Measurements from ENCODE around the gene ATXN1.

The ATXN1 gene

DNA sequence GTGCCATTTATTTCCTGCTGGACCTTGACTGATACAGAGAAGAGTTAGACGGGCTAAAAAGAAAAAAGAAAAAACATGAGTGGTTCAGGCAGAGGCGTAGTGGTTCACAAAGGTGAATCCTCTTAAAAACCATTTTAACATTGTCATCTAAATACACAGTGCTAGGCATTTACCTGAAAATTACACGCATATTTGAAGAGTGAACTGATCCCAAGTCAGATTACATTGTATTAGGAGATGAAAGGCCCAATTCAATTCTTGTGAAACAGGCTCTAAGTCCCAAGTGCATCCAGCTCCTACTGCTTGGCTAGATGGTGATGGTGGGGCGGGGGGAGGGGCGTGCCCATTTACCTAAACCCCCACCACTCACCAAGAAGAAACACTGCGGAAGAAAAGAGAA lies 46.7 kb upstream of the ATXN1 start:
- ChIA-PET CTCF (interaction anchor here (1.2 kb wide), 1 partner anchor 69 kb away, joined by 6 read pairs; no protein-coding TSS in a partner anchor), POLR2A (no interaction called here)
- no peaks in the 10 kb centered on the region for H3K36me3 ChIP-seq (ENCODE audit: control insufficient read depth in 2 of 2, insufficient read depth in 1 of 2, low read length in 2 of 2)
- H3K27ac ChIP-seq (ENCODE audit: extremely low read depth, low read depth, low read length): no peak overlapping the region
- TF ChIP-seq ZIC2 (tag by site-specific recombination; IDR thresholded peaks at IDR 0.05): no peak
- TF ChIP-seq ZNF776 (tag by site-specific recombination; IDR thresholded peaks at IDR 0.05; ENCODE audit: borderline replicate concordance): no peak
- TF ChIP-seq ZNF169 (tag by site-specific recombination; IDR thresholded peaks at IDR 0.05): no peak
- TF ChIP-seq ZBTB1 (tag by site-specific recombination; IDR thresholded peaks at IDR 0.05): no peak
- TF ChIP-seq ZNF747 (tag by site-specific recombination; IDR thresholded peaks at IDR 0.05): no peak
- no peak for TF ChIP-seq ZNF311 (tag by site-specific recombination; IDR thresholded peaks at IDR 0.05; ENCODE audit: borderline replicate concordance)
- TF ChIP-seq, protein P1, sequence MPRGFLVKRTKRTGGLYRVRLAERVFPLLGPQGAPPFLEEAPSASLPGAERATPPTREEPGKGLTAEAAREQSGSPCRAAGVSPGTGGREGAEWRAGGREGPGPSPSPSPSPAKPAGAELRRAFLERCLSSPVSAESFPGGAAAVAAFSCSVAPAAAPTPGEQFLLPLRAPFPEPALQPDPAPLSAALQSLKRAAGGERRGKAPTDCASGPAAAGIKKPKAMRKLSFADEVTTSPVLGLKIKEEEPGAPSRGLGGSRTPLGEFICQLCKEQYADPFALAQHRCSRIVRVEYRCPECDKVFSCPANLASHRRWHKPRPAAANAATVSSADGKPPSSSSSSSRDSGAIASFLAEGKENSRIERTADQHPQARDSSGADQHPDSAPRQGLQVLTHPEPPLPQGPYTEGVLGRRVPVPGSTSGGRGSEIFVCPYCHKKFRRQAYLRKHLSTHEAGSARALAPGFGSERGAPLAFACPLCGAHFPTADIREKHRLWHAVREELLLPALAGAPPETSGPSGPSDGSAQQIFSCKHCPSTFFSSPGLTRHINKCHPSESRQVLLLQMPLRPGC (tag by site-specific recombination; IDR thresholded peaks at IDR 0.05): no peak
- no peak for TF ChIP-seq ZNF155 (tag by site-specific recombination; IDR thresholded peaks at IDR 0.05)
- TF ChIP-seq AEBP2 (tag by site-specific recombination; IDR thresholded peaks at IDR 0.05; ENCODE audit: borderline replicate concordance): no peak
- H3K4me1 ChIP-seq (ENCODE audit: control insufficient read depth, insufficient read depth, low read length): peaks cover 19% of the 10 kb centered on the region
- no peak overlapping the region for H3K4me3 ChIP-seq (ENCODE audit: low read depth, low read length)
- H3K9me3 ChIP-seq (ENCODE audit: control insufficient read depth, insufficient read depth, low read depth, low read length): no peaks in the 10 kb centered on the region

DNA sequence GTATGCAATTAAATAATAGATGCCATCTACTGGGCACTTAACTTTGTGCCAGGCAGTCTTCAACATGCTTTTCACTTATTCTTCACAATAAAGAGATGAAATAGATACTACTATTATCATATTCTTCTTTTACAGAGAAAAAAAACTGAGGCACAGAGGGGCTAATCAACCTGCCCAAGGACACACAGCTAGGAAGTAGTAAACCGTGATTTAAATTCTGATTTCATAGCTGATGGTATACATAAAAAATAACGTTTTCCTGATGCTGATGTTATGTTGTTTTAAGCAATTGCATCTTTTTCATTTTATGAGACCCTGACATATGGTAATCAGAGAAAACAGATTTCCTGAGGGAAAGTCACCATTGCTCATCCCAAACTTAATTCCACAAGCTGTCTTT lies 45.1 kb upstream of the ATXN1 start:
- peaks cover 19% of the 10 kb centered on the region for H3K4me1 ChIP-seq (ENCODE audit: control insufficient read depth, insufficient read depth, low read length)
- TF ChIP-seq EGR2 (tag by site-specific recombination; IDR thresholded peaks at IDR 0.05; ENCODE audit: low read depth) (no peak), ZNF768 (tag by site-specific recombination; IDR thresholded peaks at IDR 0.05) (peak; percentile 74; the same call in 1 of the 2 replicates)
- H3K27ac ChIP-seq (ENCODE audit: extremely low read depth, low read depth, low read length): no peak overlapping the region
- H3K4me3 ChIP-seq (ENCODE audit: low read depth, low read length): no peak overlapping the region
- H3K36me3 ChIP-seq (ENCODE audit: control insufficient read depth in 2 of 2, insufficient read depth in 1 of 2, low read length in 2 of 2): no peaks in the 10 kb centered on the region
- ChIA-PET POLR2A (no interaction called here), CTCF (interaction anchor here (1.0 to 2.4 kb wide), 5 partner anchors 11 to 473 kb away, joined by 3 to 12 read pairs (median 4); no protein-coding TSS in a partner anchor)
- no peaks in the 10 kb centered on the region for H3K9me3 ChIP-seq (ENCODE audit: control insufficient read depth, insufficient read depth, low read depth, low read length)

GRCh38 chr6:16805243-16805950 lies 44.1 kb upstream of the ATXN1 start:
- ChIA-PET CTCF (interaction anchor here (0.6 to 2.8 kb wide), 13 partner anchors 10 to 519 kb away, joined by 3 to 16 read pairs (median 4); no protein-coding TSS in a partner anchor), POLR2A (no interaction called here)
- no peak overlapping the region for H3K4me3 ChIP-seq (ENCODE audit: low read depth, low read length)

More at GRCh38 chr6:16805243-16805950, 44.1 kb upstream of the ATXN1 start:
- TF ChIP-seq ZIC2 (tag by site-specific recombination; IDR thresholded peaks at IDR 0.05) (peak; percentile 80), OSR2 (tag by site-specific recombination; IDR thresholded peaks at IDR 0.05) (0 out of 2 replicates have a peak, but pooled peaks have one; percentile 23), WT1 (tag by site-specific recombination; IDR thresholded peaks at IDR 0.05) (0 out of 2 replicates have a peak, but pooled peaks have one; percentile 43), ZFP37 (tag by site-specific recombination; IDR thresholded peaks at IDR 0.05) (no peak), MEIS1 (CRISPR knock-in tag; IDR thresholded peaks at IDR 0.05; ENCODE audit: borderline replicate concordance) (peak; percentile 67; the same call in 1 of the 2 replicates), ZNF600 (tag by site-specific recombination; IDR thresholded peaks at IDR 0.05) (no peak), SP7 (tag by site-specific recombination; IDR thresholded peaks at IDR 0.05) (peak; percentile 38; the same call in 1 of the 2 replicates), GLIS1 (tag by site-specific recombination; IDR thresholded peaks at IDR 0.05) (peak; percentile 72), ZNF10 (tag by site-specific recombination; IDR thresholded peaks at IDR 0.05) (no peak), SCRT1 (tag by site-specific recombination; IDR thresholded peaks at IDR 0.05; ENCODE audit: borderline replicate concordance) (peak; percentile 30; the same call in 1 of the 2 replicates), PBX3 (CRISPR knock-in tag; IDR thresholded peaks at IDR 0.05) (no peak), ZSCAN30 (tag by site-specific recombination; IDR thresholded peaks at IDR 0.05) (peak; percentile 60; the same call in 1 of the 2 replicates), SCRT2 (tag by site-specific recombination; IDR thresholded peaks at IDR 0.05) (peak; percentile 90)
- TF ChIP-seq, protein P1 (tag by site-specific recombination; IDR thresholded peaks at IDR 0.05): no peak
- Histone ChIP-seq H3K36me3 (ENCODE audit: control insufficient read depth in 2 of 2, insufficient read depth in 1 of 2, low read length in 2 of 2) (no peaks in the 10 kb centered on the region), H3K4me1 (ENCODE audit: control insufficient read depth, insufficient read depth, low read length) (peaks cover 19% of the 10 kb centered on the region), H3K9me3 (ENCODE audit: control insufficient read depth, insufficient read depth, low read depth, low read length) (no peaks in the 10 kb centered on the region), H3K27ac (ENCODE audit: extremely low read depth, low read depth, low read length) (no peak overlapping the region; the same call in 1 of the 2 replicates)
